Esophagus muscularis mucosa (tissue), 4 donors: ENCODE measurements around the gene DENND2A. TPM values are rescaled to one million over a fixed set of nuclear protein-coding genes. Genes with fewer than 3 reads are reported as not detected.

Experiments
- small RNA-seq, 3 donors: library from RNA; depleted of rRNA; stranded (forward); fragments of <200 nt; gene quantifications; one replicate each; pipeline ENCODE3, GENCODE V24; 2016
- total RNA-seq, 4 donors: library from RNA; depleted of rRNA; stranded (reverse); fragments of >200 nt; gene quantifications; one replicate each; pipeline versions ENCODE4 v1.1.0 to v1.2.1, GENCODE V29; 2016

The DENND2A gene
- total RNA-seq, 4 donors from 2014 or later: 46.4 to 77.2 (median 59.2) TPM

Small RNAs within 50 kb of the gene (small RNA-seq; reads per million reads assigned to genes)
- gene RF00019 (0 reads per million in 3 donors), gene RN7SL771P (0 reads per million in 3 donors)

Other genes starting within 250 kb of the DENND2A start
- gene SLC37A3, start 242.3 kb downstream of the DENND2A start, total RNA-seq: 10 to 100 TPM; 33.1 to 67.8 (median 49.0) TPM
- gene RAB19, start 236.8 kb downstream of the DENND2A start, total RNA-seq: not detected
- gene MKRN1, start 161.3 kb downstream of the DENND2A start, total RNA-seq: 100 to 1,000 TPM in 1 of 4 donors, 10 to 100 TPM in 3; 66.4 to 105 (median 77.9) TPM
- gene ADCK2, start 32.1 kb upstream of the DENND2A start, total RNA-seq: 10 to 100 TPM; 19.2 to 43.5 (median 26.8) TPM
- 100 to 1,000 TPM; 235 to 279 (median 262) TPM for gene NDUFB2, start 55.9 kb upstream of the DENND2A start, total RNA-seq